ENCODE measurements around the gene BRD4.

Gene BRD4

DNA sequence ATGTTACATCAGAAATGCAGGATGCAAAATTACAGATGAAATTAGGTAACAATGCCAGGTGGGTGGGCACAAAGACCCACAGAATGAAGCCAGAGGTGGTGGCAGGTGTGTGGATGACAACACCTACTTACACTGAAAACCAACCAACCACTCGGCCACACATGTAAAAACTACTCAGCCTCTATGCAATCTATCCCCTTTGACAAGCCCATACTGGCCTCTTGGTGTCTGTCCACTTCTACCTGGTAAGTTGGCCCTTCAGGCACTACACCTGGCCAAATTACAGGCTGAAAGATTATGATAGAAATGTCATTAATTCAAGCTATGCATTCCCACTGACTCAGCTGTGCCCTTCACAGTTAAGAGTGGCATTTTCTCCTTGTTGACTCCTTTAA is 50.0 kb downstream of the BRD4 start:
- peaks cover 43% of the 10 kb centered on the region for H3K4me1 ChIP-seq (ENCODE audit: control insufficient read depth, insufficient read depth, low read length)
- ChIA-PET POLR2A (interaction anchor here (0.8 kb wide), 1 partner anchor 10 kb away, joined by 3 read pairs; no protein-coding TSS in a partner anchor), CTCF (interaction anchor here (0.6 to 2.2 kb wide), 6 partner anchors 9 to 104 kb away, joined by 3 to 6 read pairs (median 4); no protein-coding TSS in a partner anchor)
- H3K36me3 ChIP-seq (ENCODE audit: control insufficient read depth in 2 of 2, insufficient read depth in 1 of 2, low read length in 2 of 2) = peaks cover 0 to 4% of the 10 kb centered on the region in 2 experiments; a peak in 1 of 3 replicates
- no peaks in the 10 kb centered on the region for H3K9me3 ChIP-seq (ENCODE audit: control insufficient read depth, insufficient read depth, low read depth, low read length)
- peak overlapping the region; percentile 47; the same call in 1 of the 2 replicates for H3K27ac ChIP-seq (ENCODE audit: extremely low read depth, low read depth, low read length)
- H3K4me3 ChIP-seq (ENCODE audit: low read depth, low read length) = no peak overlapping the region
- TF ChIP-seq, protein P1, sequence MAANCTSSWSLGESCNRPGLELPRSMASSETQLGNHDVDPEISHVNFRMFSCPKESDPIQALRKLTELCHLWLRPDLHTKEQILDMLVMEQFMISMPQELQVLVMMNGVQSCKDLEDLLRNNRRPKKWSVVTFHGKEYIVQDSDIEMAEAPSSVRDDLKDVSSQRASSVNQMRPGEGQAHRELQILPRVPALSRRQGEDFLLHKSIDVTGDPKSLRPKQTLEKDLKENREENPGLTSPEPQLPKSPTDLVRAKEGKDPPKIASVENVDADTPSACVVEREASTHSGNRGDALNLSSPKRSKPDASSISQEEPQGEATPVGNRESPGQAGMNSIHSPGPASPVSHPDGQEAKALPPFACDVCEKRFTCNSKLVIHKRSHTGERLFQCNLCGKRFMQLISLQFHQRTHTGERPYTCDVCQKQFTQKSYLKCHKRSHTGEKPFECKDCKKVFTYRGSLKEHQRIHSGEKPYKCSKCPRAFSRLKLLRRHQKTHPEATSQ (tag by site-specific recombination; IDR thresholded peaks at IDR 0.05) = no peak
- TF ChIP-seq ZNF610 (tag by site-specific recombination; IDR thresholded peaks at IDR 0.05; ENCODE audit: borderline replicate concordance) (no peak), ZNF2 (tag by site-specific recombination; IDR thresholded peaks at IDR 0.05) (no peak), ZBTB7A (tag by site-specific recombination; IDR thresholded peaks at IDR 0.05; ENCODE audit: low read depth) (no peak), ZNF768 (tag by site-specific recombination; IDR thresholded peaks at IDR 0.05) (no peak), GFI1B (tag by site-specific recombination; IDR thresholded peaks at IDR 0.05) (no peak)
- TF ChIP-seq, protein P2, sequence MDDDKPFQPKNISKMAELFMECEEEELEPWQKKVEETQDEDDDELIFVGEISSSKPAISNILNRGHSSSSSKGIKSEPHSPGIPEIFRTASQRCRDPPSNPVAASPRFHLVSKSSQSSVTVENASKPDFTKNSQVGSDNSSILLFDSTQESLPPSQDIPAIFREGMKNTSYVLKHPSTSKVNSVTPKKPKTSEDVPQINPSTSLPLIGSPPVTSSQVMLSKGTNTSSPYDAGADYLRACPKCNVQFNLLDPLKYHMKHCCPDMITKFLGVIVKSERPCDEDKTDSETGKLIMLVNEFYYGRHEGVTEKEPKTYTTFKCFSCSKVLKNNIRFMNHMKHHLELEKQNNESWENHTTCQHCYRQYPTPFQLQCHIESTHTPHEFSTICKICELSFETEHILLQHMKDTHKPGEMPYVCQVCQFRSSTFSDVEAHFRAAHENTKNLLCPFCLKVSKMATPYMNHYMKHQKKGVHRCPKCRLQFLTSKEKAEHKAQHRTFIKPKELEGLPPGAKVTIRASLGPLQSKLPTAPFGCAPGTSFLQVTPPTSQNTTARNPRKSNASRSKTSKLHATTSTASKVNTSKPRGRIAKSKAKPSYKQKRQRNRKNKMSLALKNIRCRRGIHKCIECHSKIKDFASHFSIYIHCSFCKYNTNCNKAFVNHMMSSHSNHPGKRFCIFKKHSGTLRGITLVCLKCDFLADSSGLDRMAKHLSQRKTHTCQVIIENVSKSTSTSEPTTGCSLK (tag by site-specific recombination; IDR thresholded peaks at IDR 0.05) = no peak
- TF ChIP-seq, protein P3, sequence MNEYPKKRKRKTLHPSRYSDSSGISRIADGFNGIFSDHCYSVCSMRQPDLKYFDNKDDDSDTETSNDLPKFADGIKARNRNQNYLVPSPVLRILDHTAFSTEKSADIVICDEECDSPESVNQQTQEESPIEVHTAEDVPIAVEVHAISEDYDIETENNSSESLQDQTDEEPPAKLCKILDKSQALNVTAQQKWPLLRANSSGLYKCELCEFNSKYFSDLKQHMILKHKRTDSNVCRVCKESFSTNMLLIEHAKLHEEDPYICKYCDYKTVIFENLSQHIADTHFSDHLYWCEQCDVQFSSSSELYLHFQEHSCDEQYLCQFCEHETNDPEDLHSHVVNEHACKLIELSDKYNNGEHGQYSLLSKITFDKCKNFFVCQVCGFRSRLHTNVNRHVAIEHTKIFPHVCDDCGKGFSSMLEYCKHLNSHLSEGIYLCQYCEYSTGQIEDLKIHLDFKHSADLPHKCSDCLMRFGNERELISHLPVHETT (tag by site-specific recombination; IDR thresholded peaks at IDR 0.05) = no peak

DNA sequence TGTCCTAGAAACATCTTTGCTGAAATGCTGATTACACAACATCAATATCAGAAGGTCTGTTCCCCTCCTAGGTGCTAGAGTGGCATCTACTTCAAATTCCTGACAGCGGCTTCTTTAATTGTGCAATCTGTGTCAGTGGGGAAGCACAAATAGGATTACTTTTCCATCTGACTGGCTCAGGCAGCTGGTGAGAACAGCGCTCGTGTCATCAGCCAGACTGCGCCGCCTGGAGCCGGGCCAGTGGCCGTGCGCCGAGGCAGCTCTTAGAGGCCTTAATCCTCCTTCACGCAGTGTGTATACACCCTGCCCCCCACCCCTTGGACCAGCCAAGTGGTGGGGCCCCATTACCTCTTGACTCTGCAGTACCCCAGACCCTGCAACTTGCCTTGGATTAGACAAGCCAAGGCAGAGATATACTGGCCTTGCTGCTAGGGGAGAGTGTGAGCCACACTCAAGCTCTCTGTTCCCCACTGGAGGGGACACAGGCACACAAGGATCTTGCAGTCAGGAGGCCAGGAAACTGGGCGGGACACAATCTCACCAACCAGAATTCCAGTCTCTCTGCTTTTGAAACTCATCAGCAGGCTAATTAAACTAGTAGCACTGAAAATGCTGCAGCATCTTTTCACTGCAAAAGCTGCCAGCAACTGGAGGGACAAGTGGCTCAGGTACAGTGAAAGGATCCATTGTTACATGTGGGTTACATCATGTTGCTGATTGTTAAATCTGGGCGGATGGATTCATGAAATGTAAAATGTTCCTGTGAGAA is 51.2 kb downstream of the BRD4 start:
- ChIA-PET POLR2A (interaction anchor here (0.7 to 2.6 kb wide), 3 partner anchors 52 to 138 kb away, joined by 3 to 9 read pairs (median 5); partner anchors contain the start of gene AKAP8L), CTCF (interaction anchor here (0.5 to 1.8 kb wide), 6 partner anchors 10 to 70 kb away, joined by 3 to 6 read pairs (median 4); no protein-coding TSS in a partner anchor)
- Histone ChIP-seq H3K4me1 (ENCODE audit: control insufficient read depth, insufficient read depth, low read length) (peaks cover 39% of the 10 kb centered on the region), H3K4me3 (ENCODE audit: low read depth, low read length) (no peak overlapping the region), H3K9me3 (ENCODE audit: control insufficient read depth, insufficient read depth, low read depth, low read length) (no peaks in the 10 kb centered on the region), H3K36me3 (ENCODE audit: control insufficient read depth in 2 of 2, insufficient read depth in 1 of 2, low read length in 2 of 2) (peaks cover 0 to 4% of the 10 kb centered on the region in 2 experiments; a peak in 1 of 3 replicates), H3K27ac (ENCODE audit: extremely low read depth, low read depth, low read length) (peak overlapping the region; percentile 47)
- TF ChIP-seq ZNF121 (tag by site-specific recombination; IDR thresholded peaks at IDR 0.05) = no peak
- TF ChIP-seq WT1 (tag by site-specific recombination; IDR thresholded peaks at IDR 0.05) = no peak
- TF ChIP-seq, protein P4, sequence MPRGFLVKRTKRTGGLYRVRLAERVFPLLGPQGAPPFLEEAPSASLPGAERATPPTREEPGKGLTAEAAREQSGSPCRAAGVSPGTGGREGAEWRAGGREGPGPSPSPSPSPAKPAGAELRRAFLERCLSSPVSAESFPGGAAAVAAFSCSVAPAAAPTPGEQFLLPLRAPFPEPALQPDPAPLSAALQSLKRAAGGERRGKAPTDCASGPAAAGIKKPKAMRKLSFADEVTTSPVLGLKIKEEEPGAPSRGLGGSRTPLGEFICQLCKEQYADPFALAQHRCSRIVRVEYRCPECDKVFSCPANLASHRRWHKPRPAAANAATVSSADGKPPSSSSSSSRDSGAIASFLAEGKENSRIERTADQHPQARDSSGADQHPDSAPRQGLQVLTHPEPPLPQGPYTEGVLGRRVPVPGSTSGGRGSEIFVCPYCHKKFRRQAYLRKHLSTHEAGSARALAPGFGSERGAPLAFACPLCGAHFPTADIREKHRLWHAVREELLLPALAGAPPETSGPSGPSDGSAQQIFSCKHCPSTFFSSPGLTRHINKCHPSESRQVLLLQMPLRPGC (tag by site-specific recombination; IDR thresholded peaks at IDR 0.05) = no peak
- TF ChIP-seq ZNF529 (tag by site-specific recombination; IDR thresholded peaks at IDR 0.05; ENCODE audit: insufficient replicate concordance) = no peak
- no peak for TF ChIP-seq ZNF404 (tag by site-specific recombination; IDR thresholded peaks at IDR 0.05)
- peak; percentile 19; the same call in 1 of the 2 replicates for TF ChIP-seq KLF16 (tag by site-specific recombination; IDR thresholded peaks at IDR 0.05)
- TF ChIP-seq ZNF324 (tag by site-specific recombination; IDR thresholded peaks at IDR 0.05) = no peak; the same call in none of the 2 replicates
- TF ChIP-seq, protein P5, sequence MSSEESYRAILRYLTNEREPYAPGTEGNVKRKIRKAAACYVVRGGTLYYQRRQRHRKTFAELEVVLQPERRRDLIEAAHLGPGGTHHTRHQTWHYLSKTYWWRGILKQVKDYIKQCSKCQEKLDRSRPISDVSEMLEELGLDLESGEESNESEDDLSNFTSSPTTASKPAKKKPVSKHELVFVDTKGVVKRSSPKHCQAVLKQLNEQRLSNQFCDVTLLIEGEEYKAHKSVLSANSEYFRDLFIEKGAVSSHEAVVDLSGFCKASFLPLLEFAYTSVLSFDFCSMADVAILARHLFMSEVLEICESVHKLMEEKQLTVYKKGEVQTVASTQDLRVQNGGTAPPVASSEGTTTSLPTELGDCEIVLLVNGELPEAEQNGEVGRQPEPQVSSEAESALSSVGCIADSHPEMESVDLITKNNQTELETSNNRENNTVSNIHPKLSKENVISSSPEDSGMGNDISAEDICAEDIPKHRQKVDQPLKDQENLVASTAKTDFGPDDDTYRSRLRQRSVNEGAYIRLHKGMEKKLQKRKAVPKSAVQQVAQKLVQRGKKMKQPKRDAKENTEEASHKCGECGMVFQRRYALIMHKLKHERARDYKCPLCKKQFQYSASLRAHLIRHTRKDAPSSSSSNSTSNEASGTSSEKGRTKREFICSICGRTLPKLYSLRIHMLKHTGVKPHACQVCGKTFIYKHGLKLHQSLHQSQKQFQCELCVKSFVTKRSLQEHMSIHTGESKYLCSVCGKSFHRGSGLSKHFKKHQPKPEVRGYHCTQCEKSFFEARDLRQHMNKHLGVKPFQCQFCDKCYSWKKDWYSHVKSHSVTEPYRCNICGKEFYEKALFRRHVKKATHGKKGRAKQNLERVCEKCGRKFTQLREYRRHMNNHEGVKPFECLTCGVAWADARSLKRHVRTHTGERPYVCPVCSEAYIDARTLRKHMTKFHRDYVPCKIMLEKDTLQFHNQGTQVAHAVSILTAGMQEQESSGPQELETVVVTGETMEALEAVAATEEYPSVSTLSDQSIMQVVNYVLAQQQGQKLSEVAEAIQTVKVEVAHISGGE (tag by site-specific recombination; conservative IDR thresholded peaks at IDR 0.05; ENCODE audit: low read depth) = no peak

Measured in HEK293 (cell line).